Fibroblast of lung (primary cell): ENCODE results near the gene SLC8A2.

Experiments
- EZH2 ChIP-seq: IDR thresholded peaks from 2 replicates; pipeline ENCODE4 v1.5.1; 2012; ENCODE audit warnings: low read length, control low read depth, mild to moderate bottlenecking; ENCODE audit errors: missing control alignments
- TF ChIP-seq, protein P1 (sequence below), 2 donors: IDR thresholded peaks in 1 of 2; conservative IDR thresholded peaks in 1 of 2; 1 replicate in 1 of 2; 2 replicates in 1 of 2; pipeline ENCODE4 v1.5.1; 2011 to 2012; ENCODE audit warnings: low read length in 2 of 2, control low read depth in 1 of 2, inconsistent platforms in 1 of 2, low read depth in 1 of 2, mild to moderate bottlenecking in 1 of 2

DNA sequence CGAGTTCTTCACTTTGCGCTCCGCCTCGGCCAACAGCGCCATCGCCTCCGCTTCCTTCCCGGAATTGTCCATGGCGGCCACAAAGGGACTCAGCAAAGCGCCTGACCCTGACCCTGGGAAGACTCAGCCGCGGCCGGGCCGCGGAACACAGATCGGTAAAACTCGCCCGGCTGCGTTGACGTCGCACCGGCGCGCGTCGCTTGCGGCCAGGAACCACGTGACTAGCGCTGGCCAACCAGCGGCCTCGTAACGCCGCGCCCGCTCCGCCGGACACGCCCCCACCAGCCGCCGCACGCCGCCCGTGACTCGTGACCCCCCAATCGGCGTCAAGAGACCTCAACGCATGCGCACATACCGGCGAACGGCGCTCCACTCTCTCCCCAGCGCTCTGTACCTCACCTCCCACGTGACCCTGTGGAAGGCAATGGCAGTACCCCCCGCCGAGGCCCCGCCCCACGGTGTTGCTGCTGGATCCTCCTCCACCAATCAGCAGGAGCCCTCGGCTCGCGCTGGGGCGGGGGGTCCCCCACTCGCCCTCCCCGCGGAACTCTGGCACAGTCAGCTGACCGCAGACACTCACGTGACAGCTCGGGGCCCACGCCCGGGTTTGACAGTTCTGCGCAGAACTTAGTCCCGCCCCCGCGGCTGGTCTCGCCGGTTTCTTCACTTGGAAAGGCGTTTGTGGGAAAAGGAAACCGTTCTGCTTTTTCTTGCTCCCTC lies 43.3 kb upstream of the SLC8A2 start, which contains the start of gene NAPA:
- TF ChIP-seq, protein P1, sequence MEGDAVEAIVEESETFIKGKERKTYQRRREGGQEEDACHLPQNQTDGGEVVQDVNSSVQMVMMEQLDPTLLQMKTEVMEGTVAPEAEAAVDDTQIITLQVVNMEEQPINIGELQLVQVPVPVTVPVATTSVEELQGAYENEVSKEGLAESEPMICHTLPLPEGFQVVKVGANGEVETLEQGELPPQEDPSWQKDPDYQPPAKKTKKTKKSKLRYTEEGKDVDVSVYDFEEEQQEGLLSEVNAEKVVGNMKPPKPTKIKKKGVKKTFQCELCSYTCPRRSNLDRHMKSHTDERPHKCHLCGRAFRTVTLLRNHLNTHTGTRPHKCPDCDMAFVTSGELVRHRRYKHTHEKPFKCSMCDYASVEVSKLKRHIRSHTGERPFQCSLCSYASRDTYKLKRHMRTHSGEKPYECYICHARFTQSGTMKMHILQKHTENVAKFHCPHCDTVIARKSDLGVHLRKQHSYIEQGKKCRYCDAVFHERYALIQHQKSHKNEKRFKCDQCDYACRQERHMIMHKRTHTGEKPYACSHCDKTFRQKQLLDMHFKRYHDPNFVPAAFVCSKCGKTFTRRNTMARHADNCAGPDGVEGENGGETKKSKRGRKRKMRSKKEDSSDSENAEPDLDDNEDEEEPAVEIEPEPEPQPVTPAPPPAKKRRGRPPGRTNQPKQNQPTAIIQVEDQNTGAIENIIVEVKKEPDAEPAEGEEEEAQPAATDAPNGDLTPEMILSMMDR (conservative IDR thresholded peaks at IDR 0.05 in 1 of 2, IDR thresholded peaks at IDR 0.05 in 1 of 2; ENCODE audit: low read depth in 1 of 2, low read length in 2 of 2): no peak
- TF ChIP-seq EZH2: no peak
